ENCODE results near the gene POP7.

Gene POP7

GRCh38 chr7:100730136-100730800 lies 24.3 kb downstream of the POP7 start:
- no peak for DNase-seq

- no peak for DNase-seq
Observed at GRCh38 chr7:100731937-100732636, 26.2 kb downstream of the POP7 start.

- DNase-seq, result no peak
Observed at GRCh38 chr7:100735730-100736129, 29.8 kb downstream of the POP7 start.

- DNase-seq, result no peak
Observed at GRCh38 chr7:100736671-100737070, 30.8 kb downstream of the POP7 start.

- DNase-seq, result no peak
Observed at GRCh38 chr7:100739934-100740333, 34.0 kb downstream of the POP7 start.

GRCh38 chr7:100744605-100745004 lies 38.7 kb downstream of the POP7 start:
- no peak for DNase-seq

- peak; percentile 50 for DNase-seq
Observed at GRCh38 chr7:100745184-100745583, 39.3 kb downstream of the POP7 start.

- DNase-seq, result no peak
Observed at GRCh38 chr7:100752994-100753393, 47.1 kb downstream of the POP7 start.

- DNase-seq, result no peak
Observed at GRCh38 chr7:100753750-100754149, 47.8 kb downstream of the POP7 start.
